ENCODE results near the gene ELSPBP1. TPM values are rescaled to one million over a fixed set of nuclear protein-coding genes. Genes with fewer than 3 reads are reported as not detected.

ELSPBP1 gene
- total and polyA plus RNA-seq, 8 donors, result not detected

DNA sequence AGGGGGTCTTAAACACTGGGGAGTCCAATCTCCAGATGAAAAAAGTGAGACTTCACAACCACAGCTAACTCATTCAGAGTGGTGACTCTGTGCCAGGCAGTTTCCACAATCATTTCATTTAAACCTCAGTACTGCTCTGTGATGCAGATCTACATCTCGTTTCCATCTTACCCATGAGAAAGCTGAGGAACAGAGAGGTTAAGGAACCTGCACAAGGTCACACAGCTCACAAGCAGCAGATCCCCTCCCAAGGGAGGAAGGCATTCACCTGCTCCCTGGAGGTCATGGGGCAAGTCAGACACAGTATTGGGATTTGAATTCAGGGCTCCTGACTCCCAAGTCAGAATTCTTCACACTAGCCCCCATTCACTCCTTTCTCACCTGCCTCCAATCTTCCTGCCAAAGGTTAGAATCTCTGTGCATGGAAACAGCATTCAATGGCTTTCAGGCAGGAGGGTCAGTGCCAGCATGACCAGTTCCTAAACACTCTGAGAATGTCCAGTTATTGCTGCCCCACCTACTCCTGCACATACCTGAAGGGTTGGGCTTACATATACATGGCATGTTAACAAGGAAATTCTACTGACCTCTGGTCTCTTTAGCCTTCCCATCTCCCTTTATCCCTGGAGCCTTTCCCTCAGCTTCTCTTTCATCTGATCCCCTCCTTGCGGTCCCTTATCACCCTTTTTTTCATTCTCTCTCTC, 47.6 kb downstream of the ELSPBP1 start:
- Histone ChIP-seq H3K4me1 (no peaks in the 10 kb centered on the region), H3K36me3 (no peaks in the 10 kb centered on the region), H3K27ac (no peak overlapping the region), H3K9me3 (no peaks in the 10 kb centered on the region), H3K4me3 (no peak overlapping the region), H3K27me3 (no peaks in the 10 kb centered on the region)
- WGBS, 2 donors, result 31 to 36% methylated on average over 2 of the region's 2 CpGs
- ATAC-seq (no peak), FAIRE-seq (no peak), DNase-seq (no peak)
- TF ChIP-seq, protein P1, sequence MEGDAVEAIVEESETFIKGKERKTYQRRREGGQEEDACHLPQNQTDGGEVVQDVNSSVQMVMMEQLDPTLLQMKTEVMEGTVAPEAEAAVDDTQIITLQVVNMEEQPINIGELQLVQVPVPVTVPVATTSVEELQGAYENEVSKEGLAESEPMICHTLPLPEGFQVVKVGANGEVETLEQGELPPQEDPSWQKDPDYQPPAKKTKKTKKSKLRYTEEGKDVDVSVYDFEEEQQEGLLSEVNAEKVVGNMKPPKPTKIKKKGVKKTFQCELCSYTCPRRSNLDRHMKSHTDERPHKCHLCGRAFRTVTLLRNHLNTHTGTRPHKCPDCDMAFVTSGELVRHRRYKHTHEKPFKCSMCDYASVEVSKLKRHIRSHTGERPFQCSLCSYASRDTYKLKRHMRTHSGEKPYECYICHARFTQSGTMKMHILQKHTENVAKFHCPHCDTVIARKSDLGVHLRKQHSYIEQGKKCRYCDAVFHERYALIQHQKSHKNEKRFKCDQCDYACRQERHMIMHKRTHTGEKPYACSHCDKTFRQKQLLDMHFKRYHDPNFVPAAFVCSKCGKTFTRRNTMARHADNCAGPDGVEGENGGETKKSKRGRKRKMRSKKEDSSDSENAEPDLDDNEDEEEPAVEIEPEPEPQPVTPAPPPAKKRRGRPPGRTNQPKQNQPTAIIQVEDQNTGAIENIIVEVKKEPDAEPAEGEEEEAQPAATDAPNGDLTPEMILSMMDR (IDR thresholded peaks at IDR 0.05), result no peak
- intact Hi-C loops (cut with DNase I), result no loop called here

DNA sequence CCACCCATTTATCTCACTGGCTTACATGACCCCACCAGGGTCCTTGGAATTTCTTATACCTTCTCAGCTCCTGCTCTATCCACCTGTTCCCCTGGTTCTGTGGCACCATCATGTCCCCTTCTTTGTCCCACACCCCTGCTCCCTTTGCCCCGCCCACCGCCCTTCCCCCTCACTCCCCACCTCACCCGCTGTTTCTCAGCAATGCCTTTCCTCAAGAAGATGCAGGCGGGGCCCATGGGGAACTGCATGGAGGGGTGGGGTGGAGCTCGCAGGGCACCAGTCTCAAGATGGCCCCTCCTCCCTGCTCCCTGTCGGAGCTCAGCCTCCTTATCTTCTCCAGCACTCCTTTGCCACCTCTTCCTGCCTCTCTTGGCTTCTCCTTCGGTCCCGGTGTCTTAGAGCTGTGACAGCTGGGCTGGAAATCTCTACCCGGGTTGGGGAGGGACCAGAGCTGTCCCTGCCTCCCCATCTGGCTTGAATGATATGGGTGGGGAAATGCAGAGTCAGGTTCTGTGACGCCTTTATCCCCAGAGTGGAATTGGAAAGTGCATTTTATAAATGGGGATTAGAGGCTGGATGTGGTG, 49.3 kb downstream of the ELSPBP1 start, which contains the start of gene CABP5:
Gene CABP5, minus strand, starts transcription at position 405 of the 584 bp plus-strand sequence. Its CDS starts 157 bp downstream, at position 248.
- Histone ChIP-seq H3K27ac (no peak within 1 kb of the TSS), H3K4me3 (no peak within 1 kb of the TSS), H3K9me3 (no peaks in the 10 kb centered on the region), H3K36me3 (no peaks in the 10 kb centered on the region), H3K4me1 (no peaks in the 10 kb centered on the region), H3K27me3 (no peaks in the 10 kb centered on the region)
- FAIRE-seq (no peak), DNase-seq (no peak), ATAC-seq (no peak)
- WGBS, 2 donors, result 60 to 71% methylated on average over 10 of the region's 10 CpGs
- intact Hi-C loops (cut with DNase I), result no loop called here
- TF ChIP-seq, protein P1 (IDR thresholded peaks at IDR 0.05), result no peak

DNA sequence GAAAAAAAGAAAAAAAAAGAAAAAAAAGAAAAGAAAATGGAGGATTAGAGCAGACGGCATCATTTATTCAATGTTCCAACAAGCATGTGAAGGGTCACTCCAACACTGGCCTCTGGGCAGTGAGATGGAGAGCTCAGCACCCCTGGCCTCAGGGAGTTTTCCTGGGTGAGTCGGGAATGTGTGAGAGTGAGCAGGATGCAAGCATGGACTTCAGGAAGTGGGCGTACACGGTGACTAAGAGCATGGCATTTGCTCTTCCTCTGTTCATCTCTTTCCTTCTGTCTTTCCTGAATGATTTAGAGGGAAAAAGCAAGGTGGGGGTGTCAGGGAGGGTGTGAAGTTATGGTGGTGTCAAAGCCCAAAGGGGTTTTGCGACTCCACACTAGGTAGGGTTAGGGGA, 50.1 kb downstream of the ELSPBP1 start:
- intact Hi-C loops (cut with DNase I), result no loop called here
- TF ChIP-seq, protein P1 (IDR thresholded peaks at IDR 0.05), result no peak
- no peak overlapping the region for H3K4me3 ChIP-seq
- WGBS, 2 donors, result 72 to 81% methylated on average over 5 of the region's 5 CpGs
- ATAC-seq (no peak), FAIRE-seq (no peak), DNase-seq (no peak)
- no peaks in the 10 kb centered on the region for H3K4me1 ChIP-seq
- no peaks in the 10 kb centered on the region for H3K27me3 ChIP-seq
- no peaks in the 10 kb centered on the region for H3K9me3 ChIP-seq
- no peaks in the 10 kb centered on the region for H3K36me3 ChIP-seq
- no peak overlapping the region for H3K27ac ChIP-seq

DNA sequence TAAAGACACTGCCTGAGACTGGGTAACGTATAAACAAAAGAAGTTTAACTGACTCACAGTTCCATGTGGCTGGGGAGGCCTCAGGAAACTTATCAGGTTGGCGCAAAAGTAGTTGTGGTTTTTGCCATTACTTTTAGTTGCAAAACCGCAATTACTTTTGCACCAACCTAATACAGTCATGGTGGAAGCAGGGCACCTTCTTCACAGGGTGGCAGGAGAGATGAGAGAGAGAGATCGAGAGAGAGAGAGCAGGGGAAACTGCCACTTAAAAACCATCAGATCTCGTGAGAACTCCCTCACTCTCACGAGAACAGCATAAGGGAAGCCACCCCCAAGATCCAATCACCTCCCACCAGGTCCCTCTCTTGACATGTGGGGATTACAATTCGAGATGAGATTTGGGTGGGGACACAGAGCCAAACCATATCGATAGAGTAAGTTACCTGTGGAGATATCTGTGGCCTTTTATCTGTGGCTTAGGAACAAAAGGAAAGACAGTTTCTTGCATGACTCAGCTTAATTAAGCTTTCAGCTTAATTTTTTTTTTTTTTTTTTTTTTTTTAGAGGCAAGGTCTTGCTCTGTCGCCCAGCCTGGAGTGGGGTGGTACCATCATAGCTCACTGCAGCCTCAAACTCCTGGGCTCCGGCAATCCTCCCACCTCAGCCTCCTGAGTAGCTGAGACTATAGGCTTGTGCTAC, 57.1 kb downstream of the ELSPBP1 start:
- FAIRE-seq (no peak), DNase-seq (no peak), ATAC-seq (no peak)
- Histone ChIP-seq H3K4me3 (no peak overlapping the region), H3K36me3 (no peaks in the 10 kb centered on the region), H3K9me3 (no peaks in the 10 kb centered on the region), H3K27me3 (no peaks in the 10 kb centered on the region), H3K27ac (no peak overlapping the region), H3K4me1 (no peaks in the 10 kb centered on the region)
- 72 to 75% methylated on average over 10 of the region's 10 CpGs for WGBS, 2 donors
- intact Hi-C loops (cut with DNase I), result no loop called here
- TF ChIP-seq, protein P1 (IDR thresholded peaks at IDR 0.05), result no peak

Data from pancreas (tissue), 10 donors.